Ishikawa (cell line): ENCODE results near the gene ZNF107.

ENCODE experiments used
- TAF1 ChIP-seq: IDR thresholded peaks from 2 replicates; pipeline ENCODE4 v1.6.1; 2012; ENCODE audit warnings: low read depth, mild to moderate bottlenecking
- TCF12 ChIP-seq: IDR thresholded peaks from 2 replicates; pipeline ENCODE4 v1.6.1; 2012; ENCODE audit warnings: low read depth

DNA sequence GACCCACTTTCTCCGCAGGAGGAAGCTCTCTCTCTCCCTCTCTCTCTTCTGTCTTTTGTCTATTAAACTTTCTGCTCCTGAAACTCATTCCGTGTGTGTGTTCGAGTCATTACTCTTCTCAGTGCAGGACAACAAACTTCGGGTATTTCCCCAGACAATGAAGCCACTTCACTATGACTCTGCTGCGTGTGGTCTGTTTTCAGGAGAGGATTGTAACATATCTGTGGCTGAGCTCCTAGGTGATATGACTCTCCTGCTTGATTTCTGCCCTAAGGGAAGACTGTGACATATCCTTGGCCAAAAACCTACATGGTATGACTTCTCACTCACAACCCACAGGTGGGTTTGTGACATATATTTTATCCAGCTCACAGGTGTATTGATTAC, 39.9 kb upstream of the ZNF107 start:
- TF ChIP-seq TCF12 (no peak), TAF1 (no peak)
